Gastrocnemius medialis (tissue), 4 donors: ENCODE results near the gene APBA2. TPM values are rescaled to one million over a fixed set of nuclear protein-coding genes. Genes with fewer than 3 reads are reported as not detected.

ENCODE experiments used
- ATAC-seq, 2 donors: fragments of 150-250 bp; one replicate each; pipeline ENCODE4 v1.9.1; 2016
- DNase-seq, 2 donors: peaks; one replicate each; pipeline ENCODE4 v3.0.0-alpha.2; 2019
- H3K27ac ChIP-seq, 4 donors: fragments of 200-600 bp; sonication (generic); 1 replicate in 1 of 4; 2 replicates in 3 of 4; pipeline ENCODE4 v1.5.1; 2016 to 2018; ENCODE audit warnings: mild to moderate bottlenecking in 2 of 4, moderate library complexity in 1 of 4
- H3K27me3 ChIP-seq, 3 donors: fragments of 200-600 bp; sonication (generic) in 2 of 3; 1 replicate in 1 of 3; 2 replicates in 2 of 3; pipeline versions ENCODE4 v1.5.1 to v1.6.0; 2016 to 2019; ENCODE audit warnings: mild to moderate bottlenecking in 1 of 3, moderate library complexity in 1 of 3
- H3K36me3 ChIP-seq, 2 donors: fragments of 200-600 bp; sonication (generic) in 1 of 2; one replicate each; pipeline ENCODE4 v1.5.1; 2017 to 2018
- H3K4me1 ChIP-seq, 2 donors: fragments of 200-600 bp; sonication (generic) in 1 of 2; one replicate each; pipeline ENCODE4 v1.5.1; 2016 to 2017; ENCODE audit warnings: mild to moderate bottlenecking in 2 of 2
- H3K4me3 ChIP-seq, 4 donors: fragments of 200-600 bp; sonication (generic) in 3 of 4; 1 replicate in 1 of 4; 2 replicates in 3 of 4; pipeline ENCODE4 v1.5.1; 2016 to 2019; ENCODE audit warnings: mild to moderate bottlenecking in 2 of 4
- H3K9me3 ChIP-seq, 3 donors: fragments of 200-600 bp; sonication (generic) in 2 of 3; 1 replicate in 1 of 3; 2 replicates in 2 of 3; pipeline ENCODE4 v1.5.1; 2016 to 2019
- POLR2A ChIP-seq, 2 donors: fragments of 450-650 bp; IDR thresholded peaks; one replicate each; pipeline ENCODE4 v1.6.1; 2017; ENCODE audit warnings: antibody characterized with exemption in 2 of 2, mild to moderate bottlenecking in 2 of 2, moderate library complexity in 2 of 2
- in situ Hi-C, 4 donors: fragments of 200-750 bp; cut with MboI; loops; one replicate each; pipeline versions ENCODE4 v1.15.0 to v1.8.0; 2017; ENCODE audit warnings: low sequenced_read_pairs in 4 of 4
- intact Hi-C: fragments of 100-400 bp; cut with DNase I; formaldehyde crosslinking; loops from one replicate; pipeline ENCODE4 v1.15.1; 2023; ENCODE audit warnings: low total_unique reads
- total RNA-seq, 4 donors: library from RNA; depleted of rRNA; stranded (reverse); fragments of >200 nt; gene quantifications; one replicate each; pipeline versions ENCODE4 v1.1.0 to v1.2.3, GENCODE V29; 2016
- TF ChIP-seq, protein P1 (sequence below), 5 experiments: fragments of 450-650 bp in 3 of 5; fragments of 200-600 bp in 2 of 5; sonication (generic) in 2 of 5; IDR thresholded peaks in 4 of 5; conservative IDR thresholded peaks in 1 of 5; 1 replicate in 4 of 5; 2 replicates in 1 of 5; pipeline ENCODE4 v1.5.1; 2016 to 2019; ENCODE audit warnings: antibody characterized with exemption in 5 of 5, mild to moderate bottlenecking in 3 of 5, moderate library complexity in 3 of 5

APBA2 gene
- total RNA-seq, 4 donors from 2014 or later, result 0.19 to 0.31 TPM; not detected in 2

DNA sequence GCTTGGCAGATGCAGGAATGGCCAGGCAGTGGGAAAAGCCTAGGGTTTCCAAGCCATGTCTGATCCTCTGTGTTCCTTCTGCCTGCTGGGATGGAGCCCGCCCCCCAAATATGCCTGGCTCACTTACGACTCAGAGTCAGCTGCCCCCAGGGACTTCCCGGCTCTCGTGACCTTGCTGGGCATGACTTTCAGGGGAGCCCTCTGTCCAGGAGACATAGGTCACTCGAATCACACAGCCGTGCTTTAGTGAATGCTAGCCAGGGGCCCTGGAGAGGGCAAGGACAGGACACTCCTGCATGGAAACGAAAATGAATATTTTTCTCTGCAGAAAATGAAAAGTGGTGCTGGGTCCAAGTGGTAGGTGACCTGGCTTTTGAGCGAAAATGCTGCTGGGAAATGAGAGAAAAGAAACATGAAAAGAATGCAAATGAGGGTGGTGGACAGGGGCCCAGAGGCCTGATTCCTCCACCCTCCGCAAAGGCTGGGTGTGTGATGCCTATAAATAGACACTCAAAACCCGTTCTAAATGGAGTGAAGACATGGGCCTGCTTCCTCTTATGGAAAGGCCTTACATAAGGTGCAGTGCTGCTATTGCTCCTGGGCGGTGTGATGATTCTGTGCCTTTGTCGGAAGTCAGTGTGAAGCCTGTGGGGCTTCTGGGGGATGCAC lies 107.4 kb downstream of the APBA2 start:
- no peak for DNase-seq
- Histone ChIP-seq H3K27me3 (no peaks in the 10 kb centered on the region), H3K27ac (no peak overlapping the region), H3K4me1 (no peaks in the 10 kb centered on the region), H3K36me3 (no peaks in the 10 kb centered on the region), H3K4me3 (no peak overlapping the region), H3K9me3 (no peaks in the 10 kb centered on the region)
- no peak for ATAC-seq
- in situ Hi-C loops, result no loop called here
- intact Hi-C loops, result no loop called here
- TF ChIP-seq, protein P1, sequence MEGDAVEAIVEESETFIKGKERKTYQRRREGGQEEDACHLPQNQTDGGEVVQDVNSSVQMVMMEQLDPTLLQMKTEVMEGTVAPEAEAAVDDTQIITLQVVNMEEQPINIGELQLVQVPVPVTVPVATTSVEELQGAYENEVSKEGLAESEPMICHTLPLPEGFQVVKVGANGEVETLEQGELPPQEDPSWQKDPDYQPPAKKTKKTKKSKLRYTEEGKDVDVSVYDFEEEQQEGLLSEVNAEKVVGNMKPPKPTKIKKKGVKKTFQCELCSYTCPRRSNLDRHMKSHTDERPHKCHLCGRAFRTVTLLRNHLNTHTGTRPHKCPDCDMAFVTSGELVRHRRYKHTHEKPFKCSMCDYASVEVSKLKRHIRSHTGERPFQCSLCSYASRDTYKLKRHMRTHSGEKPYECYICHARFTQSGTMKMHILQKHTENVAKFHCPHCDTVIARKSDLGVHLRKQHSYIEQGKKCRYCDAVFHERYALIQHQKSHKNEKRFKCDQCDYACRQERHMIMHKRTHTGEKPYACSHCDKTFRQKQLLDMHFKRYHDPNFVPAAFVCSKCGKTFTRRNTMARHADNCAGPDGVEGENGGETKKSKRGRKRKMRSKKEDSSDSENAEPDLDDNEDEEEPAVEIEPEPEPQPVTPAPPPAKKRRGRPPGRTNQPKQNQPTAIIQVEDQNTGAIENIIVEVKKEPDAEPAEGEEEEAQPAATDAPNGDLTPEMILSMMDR (IDR thresholded peaks at IDR 0.05 in 4 of 5, conservative IDR thresholded peaks at IDR 0.05 in 1 of 5), result no peak
- TF ChIP-seq POLR2A (IDR thresholded peaks at IDR 0.05), result no peak

DNA sequence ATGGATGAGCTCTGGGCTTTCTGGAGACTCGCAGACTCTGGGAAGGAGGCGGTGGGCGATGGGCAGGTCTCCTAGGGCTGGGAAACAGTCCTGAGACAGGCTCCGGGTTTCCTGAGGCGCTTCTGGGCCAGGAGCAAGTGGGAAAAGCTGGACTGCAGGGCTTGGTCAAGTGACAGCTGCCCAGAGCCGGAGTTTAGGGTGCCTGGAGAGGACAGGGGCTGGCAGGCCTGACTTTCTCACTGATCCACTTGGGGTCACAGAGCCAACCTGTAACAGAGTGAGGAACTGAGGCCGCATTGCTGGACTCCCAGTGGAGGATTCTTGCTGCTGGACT lies 107.9 kb downstream of the APBA2 start:
- no peak overlapping the region for H3K27ac ChIP-seq
- H3K9me3 ChIP-seq, result no peaks in the 10 kb centered on the region
- no peaks in the 10 kb centered on the region for H3K36me3 ChIP-seq
- no peaks in the 10 kb centered on the region for H3K27me3 ChIP-seq
- no peak overlapping the region for H3K4me3 ChIP-seq
- in situ Hi-C loops, result no loop called here
- intact Hi-C loops, result no loop called here
- ATAC-seq (no peak), DNase-seq (no peak)
- H3K4me1 ChIP-seq, result no peaks in the 10 kb centered on the region
- TF ChIP-seq, protein P1 (IDR thresholded peaks at IDR 0.05 in 4 of 5, conservative IDR thresholded peaks at IDR 0.05 in 1 of 5), result no peak
- TF ChIP-seq POLR2A (IDR thresholded peaks at IDR 0.05), result no peak

DNA sequence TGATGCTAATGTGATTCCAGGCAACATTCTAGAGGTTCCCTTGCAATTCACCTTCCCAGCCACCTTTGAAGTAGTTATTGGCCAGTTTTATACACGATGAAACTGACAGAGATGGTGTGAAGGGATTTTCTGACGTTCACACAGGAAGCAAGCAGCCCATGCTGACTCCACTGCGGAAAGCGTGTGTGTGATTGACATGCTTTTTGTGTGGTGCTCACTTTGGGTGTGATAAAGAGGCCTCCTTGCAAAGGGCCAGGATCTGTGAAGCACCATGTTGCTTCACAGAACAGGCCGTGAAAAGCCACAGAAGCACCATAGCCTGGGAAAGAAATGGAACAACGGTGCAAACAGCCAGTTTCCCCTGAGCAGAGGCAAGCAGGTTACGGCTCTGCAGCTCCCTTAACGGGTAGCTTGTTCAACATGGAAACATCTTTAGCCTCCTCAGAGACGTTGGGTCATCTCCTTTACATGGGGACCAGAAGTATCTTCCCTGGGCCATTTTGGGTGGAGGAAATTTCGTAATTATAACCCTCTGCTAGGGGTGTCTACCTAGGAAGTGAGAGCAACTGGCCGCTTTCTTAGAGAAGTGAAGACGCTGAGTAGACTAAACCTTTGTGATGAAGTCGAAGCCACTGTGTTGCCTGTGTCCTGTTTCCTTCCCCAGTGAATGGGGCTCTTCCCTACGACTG lies 108.5 kb downstream of the APBA2 start:
- H3K27ac ChIP-seq, result no peak overlapping the region
- H3K4me1 ChIP-seq, result no peaks in the 10 kb centered on the region
- DNase-seq (no peak), ATAC-seq (no peak)
- in situ Hi-C loops, result no loop called here
- intact Hi-C loops, result no loop called here
- TF ChIP-seq POLR2A (IDR thresholded peaks at IDR 0.05), result no peak
- TF ChIP-seq, protein P1 (IDR thresholded peaks at IDR 0.05 in 4 of 5, conservative IDR thresholded peaks at IDR 0.05 in 1 of 5), result no peak
- H3K4me3 ChIP-seq, result no peak overlapping the region
- no peaks in the 10 kb centered on the region for H3K27me3 ChIP-seq
- H3K36me3 ChIP-seq, result no peaks in the 10 kb centered on the region
- no peaks in the 10 kb centered on the region for H3K9me3 ChIP-seq

DNA sequence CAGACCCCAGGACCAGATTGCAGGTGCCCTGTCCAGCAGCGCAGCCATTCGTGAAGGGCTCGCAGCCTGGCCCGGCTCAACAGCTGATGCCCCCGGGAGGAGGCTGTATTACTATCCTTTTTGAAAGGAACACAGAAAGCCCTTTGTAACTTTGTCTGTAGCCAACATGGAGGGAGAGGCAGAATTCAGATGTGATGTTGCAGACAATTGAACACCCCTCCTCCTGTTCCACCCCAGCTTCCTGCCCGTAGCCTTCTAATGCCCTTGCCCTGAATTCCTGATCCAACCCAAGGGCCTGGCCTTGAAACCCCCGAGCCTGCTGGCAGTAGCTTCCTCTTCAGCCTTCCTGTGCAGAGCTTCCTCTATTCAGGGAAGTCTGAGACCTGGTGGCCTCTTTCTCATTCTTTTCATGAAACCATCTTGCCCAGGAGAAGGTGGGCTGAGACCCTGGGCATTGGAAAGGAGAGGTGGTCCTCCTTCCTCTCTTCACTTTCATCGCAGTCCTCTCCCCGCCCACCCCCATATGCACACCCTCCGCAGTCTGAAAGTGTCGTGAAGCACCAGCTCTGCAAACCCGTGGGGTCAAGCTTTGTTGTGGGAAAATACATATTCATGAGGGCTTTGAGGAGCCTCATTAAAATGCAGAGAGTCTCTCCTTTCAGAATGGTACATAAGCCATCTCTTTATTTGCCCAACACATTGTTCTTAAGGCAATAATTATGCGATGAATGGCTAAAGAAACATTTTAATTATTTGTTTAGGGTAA lies 109.2 kb downstream of the APBA2 start:
- Histone ChIP-seq H3K36me3 (no peaks in the 10 kb centered on the region), H3K4me1 (no peaks in the 10 kb centered on the region), H3K9me3 (no peaks in the 10 kb centered on the region), H3K27me3 (no peaks in the 10 kb centered on the region), H3K27ac (no peak overlapping the region), H3K4me3 (no peak overlapping the region)
- no peak for ATAC-seq
- in situ Hi-C loops, result no loop called here
- no peak for TF ChIP-seq POLR2A (IDR thresholded peaks at IDR 0.05)
- TF ChIP-seq, protein P1 (IDR thresholded peaks at IDR 0.05 in 4 of 5, conservative IDR thresholded peaks at IDR 0.05 in 1 of 5), result no peak
- no peak for DNase-seq
- intact Hi-C loops, result no loop called here
